ENCODE data around the gene PI4KA.

GRCh38 chr22:20774882-20775281, 83.7 kb downstream of the PI4KA start:
- TF ChIP-seq CTCF (IDR thresholded peaks at IDR 0.05) = no peak
- TF ChIP-seq POLR2AphosphoS5 (IDR thresholded peaks at IDR 0.05) = no peak
- TF ChIP-seq POLR2A (IDR thresholded peaks at IDR 0.05) = no peak

All from breast epithelium (tissue), 3 donors.